ENCODE results near the gene CCDC28A.

Gene CCDC28A

DNA sequence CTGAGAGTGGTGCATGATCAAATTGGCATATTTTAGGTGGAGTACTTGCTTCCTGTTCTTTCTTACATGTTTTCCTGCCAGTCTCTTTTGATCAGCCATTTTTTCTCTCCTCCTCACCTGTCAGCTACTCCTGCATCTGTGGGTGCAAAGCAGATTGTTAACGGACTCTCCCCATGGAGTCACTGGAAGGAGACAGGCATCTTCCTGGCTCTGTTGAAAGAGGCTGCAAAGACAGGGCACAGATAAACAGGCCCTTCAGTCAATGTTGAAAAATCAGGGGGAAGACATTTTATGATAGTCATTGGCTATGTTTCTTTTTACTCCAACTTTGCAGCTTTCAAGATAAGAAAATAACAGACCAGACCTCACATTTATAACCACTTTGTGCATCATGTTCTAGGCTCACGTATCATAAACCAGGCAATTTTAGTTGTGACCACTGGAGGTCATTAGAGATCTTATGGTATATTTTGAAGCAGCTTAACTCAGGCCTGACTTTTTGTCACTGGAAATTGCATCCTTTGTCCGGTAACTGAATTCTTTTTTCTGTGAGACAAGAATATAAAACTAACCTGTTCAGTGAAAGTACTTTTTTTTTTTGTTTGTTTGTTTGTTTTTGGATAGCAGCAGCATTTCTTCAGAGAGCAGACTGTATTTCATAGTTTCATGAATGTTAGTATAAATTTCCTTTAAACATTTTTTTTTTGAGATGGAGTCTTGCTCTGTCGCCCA lies 42.4 kb downstream of the CCDC28A start:
- FAIRE-seq (peak; percentile 94), DNase-seq (ENCODE audit: insufficient read length, low spot score) (peak; percentile 36)
- TF ChIP-seq, protein P1, sequence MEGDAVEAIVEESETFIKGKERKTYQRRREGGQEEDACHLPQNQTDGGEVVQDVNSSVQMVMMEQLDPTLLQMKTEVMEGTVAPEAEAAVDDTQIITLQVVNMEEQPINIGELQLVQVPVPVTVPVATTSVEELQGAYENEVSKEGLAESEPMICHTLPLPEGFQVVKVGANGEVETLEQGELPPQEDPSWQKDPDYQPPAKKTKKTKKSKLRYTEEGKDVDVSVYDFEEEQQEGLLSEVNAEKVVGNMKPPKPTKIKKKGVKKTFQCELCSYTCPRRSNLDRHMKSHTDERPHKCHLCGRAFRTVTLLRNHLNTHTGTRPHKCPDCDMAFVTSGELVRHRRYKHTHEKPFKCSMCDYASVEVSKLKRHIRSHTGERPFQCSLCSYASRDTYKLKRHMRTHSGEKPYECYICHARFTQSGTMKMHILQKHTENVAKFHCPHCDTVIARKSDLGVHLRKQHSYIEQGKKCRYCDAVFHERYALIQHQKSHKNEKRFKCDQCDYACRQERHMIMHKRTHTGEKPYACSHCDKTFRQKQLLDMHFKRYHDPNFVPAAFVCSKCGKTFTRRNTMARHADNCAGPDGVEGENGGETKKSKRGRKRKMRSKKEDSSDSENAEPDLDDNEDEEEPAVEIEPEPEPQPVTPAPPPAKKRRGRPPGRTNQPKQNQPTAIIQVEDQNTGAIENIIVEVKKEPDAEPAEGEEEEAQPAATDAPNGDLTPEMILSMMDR (IDR thresholded peaks at IDR 0.05; ENCODE audit: insufficient read depth, missing control alignments) = peak; percentile 82

DNA sequence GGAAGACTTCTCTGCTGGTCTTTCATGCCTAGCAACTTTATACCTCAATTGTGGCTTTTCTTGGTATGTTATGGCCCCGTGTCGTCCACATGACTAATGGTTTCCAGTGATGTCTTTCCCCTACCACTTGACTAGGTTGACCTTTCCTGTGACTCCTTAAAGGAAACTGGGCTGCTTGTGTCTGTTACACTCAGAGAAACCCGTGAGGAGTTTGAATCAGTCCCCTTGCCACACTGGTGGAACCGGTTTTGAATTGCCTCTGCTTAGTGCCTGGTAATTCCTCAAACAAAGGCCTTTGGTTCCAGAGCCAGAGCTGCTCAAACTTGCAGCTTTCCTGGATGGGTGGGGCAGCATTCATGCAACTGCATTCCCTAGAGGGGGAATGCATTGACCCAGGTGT lies 44.2 kb downstream of the CCDC28A start:
- FAIRE-seq (no peak), DNase-seq (ENCODE audit: insufficient read length, low spot score) (no peak)
- TF ChIP-seq, protein P1 (IDR thresholded peaks at IDR 0.05; ENCODE audit: insufficient read depth, missing control alignments) = no peak

DNA sequence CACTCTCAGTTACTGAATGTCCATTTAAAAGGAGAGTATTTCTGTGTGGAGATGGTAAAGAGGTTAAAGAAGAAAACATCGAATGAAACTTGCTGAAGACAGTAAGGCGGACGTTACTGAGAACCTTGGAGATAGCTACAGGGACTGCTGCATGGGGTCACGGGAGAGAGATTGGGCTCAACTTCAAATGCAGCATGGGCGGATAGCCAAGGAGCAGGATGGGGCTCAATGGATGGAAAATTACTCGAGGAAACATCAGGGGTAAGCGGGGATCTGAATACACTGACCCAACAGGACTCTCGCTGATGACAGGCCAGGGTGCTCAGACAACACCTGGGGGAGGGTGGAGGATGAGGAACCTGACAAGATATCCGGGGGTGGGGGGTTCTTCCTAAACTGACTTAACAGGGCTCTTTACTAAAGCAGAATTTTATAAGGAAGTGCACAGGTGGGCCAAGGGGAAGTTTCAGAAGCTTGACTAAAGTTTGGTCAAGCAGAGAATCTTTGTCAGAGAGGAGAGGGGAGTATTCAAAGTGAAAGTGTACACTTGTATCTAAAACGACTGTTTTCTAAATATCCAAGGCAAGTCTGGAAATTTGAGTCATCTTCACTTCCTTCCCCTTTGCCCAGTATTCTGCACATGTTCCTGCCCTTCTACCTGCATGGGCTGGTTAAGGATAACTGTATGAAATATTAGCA lies 45.1 kb downstream of the CCDC28A start:
- DNase-seq (ENCODE audit: insufficient read length, low spot score) = no peak
- TF ChIP-seq, protein P1 (IDR thresholded peaks at IDR 0.05; ENCODE audit: insufficient read depth, missing control alignments) = no peak

DNA sequence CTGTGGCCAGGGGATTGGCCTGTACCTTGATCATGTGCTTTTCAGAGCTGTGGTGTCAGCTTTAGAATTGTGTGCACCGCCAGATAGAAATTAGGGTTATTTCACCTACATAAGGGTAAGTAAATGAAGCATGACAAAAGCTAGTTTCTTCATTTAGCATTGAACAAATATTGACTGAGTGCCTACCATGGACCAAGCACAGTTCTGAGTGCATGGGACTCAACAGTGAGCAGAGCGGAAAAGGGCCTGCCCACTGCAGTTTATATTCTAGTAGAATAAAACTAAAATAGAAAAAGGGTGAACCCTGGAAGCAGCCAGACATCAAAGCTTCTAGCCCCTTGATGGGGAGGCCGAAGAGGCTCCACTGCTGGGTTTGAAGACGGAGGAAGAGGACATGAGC lies 48.0 kb downstream of the CCDC28A start:
- TF ChIP-seq, protein P1 (IDR thresholded peaks at IDR 0.05; ENCODE audit: insufficient read depth, missing control alignments) = no peak
- FAIRE-seq (no peak), DNase-seq (ENCODE audit: insufficient read length, low spot score) (no peak)

More for the DNA sequence above, 45.1 kb downstream of the CCDC28A start:
- FAIRE-seq = no peak

DNA sequence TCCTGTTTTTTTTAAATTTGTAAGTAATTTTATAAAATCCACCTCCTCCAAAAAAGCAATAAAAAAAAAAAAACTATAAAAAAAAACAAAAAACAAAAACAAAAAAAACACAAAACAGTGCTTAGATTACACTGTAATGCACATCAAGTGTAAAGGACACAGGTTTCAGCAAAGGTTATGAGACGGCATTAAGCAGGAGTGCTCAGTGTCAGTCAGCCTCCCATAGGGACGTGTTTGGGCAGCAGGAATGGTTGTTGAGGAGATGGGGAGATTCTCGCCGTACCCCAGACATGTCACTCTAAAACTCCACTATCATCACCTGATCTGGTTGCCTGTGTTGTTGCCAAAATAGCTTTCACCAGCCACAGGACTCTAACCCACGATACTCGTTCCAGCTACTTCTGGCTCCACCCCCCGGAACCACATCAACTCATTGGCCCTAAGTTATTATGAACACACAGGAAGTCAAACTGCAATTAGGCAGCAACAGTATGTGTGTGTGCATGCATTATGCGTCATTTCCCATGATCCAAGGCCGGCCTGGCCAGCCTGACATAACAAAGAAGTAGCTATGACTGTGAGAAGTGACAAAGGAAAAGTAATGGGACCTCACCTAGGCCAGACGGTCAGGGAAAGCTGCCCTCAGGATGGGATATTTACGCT lies 51.0 kb downstream of the CCDC28A start:
- DNase-seq (ENCODE audit: insufficient read length, low spot score) = no peak
- no peak for FAIRE-seq
- TF ChIP-seq, protein P1 (IDR thresholded peaks at IDR 0.05; ENCODE audit: insufficient read depth, missing control alignments) = no peak

DNA sequence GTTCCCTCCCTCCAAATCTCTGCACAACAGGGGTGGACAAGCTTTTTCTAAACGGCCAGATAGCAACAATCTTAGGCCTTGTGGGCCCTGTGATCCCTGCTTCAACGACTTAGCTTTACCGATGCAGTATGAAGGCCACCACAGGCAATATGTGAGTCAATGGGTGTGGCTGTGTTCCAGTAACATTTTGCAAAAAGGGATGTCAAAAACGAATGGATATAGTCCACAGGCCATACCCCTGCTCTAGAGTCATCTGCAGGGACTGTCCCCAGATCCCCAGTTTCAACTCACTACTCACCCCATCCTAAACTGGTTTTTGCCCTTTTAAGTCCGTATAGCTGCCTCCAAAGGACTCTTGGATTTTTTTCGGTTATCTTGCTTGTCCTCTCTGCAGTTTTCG lies 56.7 kb downstream of the CCDC28A start:
- FAIRE-seq (no peak), DNase-seq (ENCODE audit: insufficient read length, low spot score) (no peak)
- TF ChIP-seq, protein P1 (IDR thresholded peaks at IDR 0.05; ENCODE audit: insufficient read depth, missing control alignments) = no peak
